ENCODE measurements around the gene ASTN2.

Gene ASTN2

DNA sequence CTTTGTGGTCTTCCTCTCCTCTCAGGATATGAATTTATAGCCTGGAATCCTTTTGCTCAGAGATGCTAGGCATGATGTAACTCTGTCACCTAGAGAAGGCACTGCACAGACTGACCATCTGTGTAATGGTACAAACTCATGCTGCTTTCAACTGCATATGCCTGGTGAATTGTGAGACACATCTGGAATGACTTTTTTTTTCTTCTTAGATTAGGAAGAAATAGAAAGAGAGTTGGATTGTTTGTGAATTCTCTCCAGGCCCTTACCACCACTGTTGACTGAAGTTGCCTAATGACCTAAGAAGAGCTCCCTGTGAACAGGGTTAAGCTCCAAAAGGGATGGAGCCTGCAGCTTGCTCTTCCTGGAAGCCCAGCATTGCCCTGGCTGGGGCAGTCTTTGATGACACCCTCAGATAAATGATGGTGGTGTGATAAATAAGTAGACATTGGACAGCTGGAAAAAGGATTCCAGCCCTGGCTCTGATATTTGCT, 775.6 kb downstream of the ASTN2 start:
- H3K27ac ChIP-seq = no peak overlapping the region
- TF ChIP-seq, protein P1, sequence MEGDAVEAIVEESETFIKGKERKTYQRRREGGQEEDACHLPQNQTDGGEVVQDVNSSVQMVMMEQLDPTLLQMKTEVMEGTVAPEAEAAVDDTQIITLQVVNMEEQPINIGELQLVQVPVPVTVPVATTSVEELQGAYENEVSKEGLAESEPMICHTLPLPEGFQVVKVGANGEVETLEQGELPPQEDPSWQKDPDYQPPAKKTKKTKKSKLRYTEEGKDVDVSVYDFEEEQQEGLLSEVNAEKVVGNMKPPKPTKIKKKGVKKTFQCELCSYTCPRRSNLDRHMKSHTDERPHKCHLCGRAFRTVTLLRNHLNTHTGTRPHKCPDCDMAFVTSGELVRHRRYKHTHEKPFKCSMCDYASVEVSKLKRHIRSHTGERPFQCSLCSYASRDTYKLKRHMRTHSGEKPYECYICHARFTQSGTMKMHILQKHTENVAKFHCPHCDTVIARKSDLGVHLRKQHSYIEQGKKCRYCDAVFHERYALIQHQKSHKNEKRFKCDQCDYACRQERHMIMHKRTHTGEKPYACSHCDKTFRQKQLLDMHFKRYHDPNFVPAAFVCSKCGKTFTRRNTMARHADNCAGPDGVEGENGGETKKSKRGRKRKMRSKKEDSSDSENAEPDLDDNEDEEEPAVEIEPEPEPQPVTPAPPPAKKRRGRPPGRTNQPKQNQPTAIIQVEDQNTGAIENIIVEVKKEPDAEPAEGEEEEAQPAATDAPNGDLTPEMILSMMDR (IDR thresholded peaks at IDR 0.05) = no peak
- no peak overlapping the region for H3K4me3 ChIP-seq
- no peak for DNase-seq (ENCODE audit: low spot score)

DNA sequence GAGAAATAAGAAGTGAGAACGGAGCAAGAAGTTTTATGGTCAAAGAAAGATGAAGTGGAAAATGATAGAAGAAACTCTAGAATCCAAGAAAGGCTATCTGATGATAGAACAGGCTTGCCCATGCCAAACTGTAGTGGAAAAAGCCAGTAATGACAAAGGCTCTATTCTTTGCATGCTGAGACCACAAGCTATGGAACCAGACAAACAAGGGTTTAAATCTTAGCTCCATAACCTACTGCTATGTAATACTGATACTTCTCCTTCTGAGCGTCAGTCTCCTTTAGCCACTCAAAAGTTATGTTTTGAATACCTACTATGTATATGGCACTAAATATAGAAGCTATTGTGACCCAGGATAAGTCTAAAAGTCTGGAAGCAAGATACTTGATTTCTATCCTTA, 778.9 kb downstream of the ASTN2 start:
- Histone ChIP-seq H3K4me3 (no peak overlapping the region), H3K27ac (no peak overlapping the region)
- no peak for DNase-seq (ENCODE audit: low spot score)
- TF ChIP-seq, protein P1 (IDR thresholded peaks at IDR 0.05) = no peak

DNA sequence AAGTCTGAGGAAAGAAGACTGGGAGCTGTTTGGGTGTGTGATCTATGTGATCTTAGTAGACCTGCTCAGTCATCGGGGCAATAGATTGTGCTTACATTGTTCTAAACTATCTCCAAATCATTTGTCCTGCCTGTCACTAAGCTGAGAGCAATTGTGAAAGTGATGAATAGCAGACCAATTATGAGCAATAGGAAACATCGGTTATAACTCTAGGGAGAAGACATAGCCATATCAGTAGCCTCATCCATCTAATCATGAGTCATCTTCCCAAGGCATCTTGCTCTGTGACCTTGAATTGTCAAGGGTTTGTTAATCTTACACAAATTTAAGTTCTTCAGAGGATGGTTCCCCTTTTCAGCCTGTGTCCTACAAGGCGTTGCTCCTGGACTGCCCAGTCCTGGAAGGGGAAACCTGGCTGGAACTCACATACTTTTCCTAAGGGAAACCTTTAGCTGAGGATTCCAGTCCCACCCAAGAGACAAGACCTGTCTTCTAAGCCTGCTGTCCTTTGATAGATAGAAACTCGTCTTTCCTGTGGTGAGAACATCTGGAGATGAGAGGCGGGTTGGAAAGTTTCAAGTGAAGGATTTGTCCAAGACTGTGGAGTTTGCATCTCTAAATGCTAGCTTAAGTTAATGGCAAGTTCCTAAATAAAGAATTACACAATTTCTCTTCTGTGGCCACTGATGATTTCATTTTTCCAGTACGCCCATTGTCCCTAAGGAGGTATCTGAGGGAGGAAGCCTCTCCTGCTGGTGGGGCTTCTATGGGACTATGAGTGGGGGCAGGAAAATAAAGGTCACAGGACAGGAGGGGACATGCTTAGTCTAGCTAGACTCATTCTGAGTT, 781.6 kb downstream of the ASTN2 start:
- TF ChIP-seq, protein P1 (IDR thresholded peaks at IDR 0.05) = no peak
- Histone ChIP-seq H3K27ac (peak overlapping the region in 1 of 2 donors; percentile 66), H3K4me3 (no peak overlapping the region)
- no peak for DNase-seq (ENCODE audit: low spot score)

DNA sequence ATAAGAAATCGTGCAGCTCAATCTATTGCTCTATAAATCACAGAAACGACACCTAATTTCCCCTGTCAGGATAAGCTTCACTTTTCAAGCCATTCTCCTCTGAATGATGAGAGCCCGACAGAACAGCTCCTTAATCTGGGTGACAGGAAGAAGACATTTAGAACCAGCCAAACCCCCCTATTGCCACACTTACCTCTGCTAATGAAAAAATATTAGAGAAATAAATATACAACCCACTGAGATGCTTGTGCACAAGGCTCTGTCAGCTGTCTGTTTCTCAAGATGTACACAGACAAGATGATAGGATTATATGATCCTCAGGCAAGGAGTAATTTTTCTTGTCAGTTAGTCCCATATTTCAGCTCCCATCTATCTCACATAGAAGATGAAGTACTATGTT, 785.2 kb downstream of the ASTN2 start:
- no peak for DNase-seq (ENCODE audit: low spot score)
- TF ChIP-seq, protein P1 (IDR thresholded peaks at IDR 0.05) = no peak
- Histone ChIP-seq H3K4me3 (no peak overlapping the region), H3K27ac (no peak overlapping the region)

DNA sequence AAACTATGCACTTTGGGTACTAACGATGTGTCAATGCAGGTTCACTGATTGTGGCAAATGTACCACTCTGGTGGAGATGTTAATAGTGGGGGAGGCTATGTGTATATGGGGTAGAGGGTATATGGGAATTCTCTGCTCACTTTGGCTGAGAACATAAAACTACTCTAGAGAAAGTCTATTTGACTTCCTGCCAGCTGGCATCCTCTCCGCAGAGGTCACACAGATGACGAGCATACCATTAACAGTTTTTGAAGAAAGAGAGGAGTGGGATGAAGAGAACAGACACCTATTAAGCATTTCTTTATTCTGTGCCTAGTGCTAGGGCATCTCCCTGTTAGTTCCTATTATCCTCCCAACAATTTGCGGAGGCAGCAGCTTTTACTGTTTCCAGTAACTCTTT, 786.1 kb downstream of the ASTN2 start:
- Histone ChIP-seq H3K27ac (no peak overlapping the region), H3K4me3 (no peak overlapping the region)
- no peak for DNase-seq (ENCODE audit: low spot score)
- TF ChIP-seq, protein P1 (IDR thresholded peaks at IDR 0.05) = no peak

DNA sequence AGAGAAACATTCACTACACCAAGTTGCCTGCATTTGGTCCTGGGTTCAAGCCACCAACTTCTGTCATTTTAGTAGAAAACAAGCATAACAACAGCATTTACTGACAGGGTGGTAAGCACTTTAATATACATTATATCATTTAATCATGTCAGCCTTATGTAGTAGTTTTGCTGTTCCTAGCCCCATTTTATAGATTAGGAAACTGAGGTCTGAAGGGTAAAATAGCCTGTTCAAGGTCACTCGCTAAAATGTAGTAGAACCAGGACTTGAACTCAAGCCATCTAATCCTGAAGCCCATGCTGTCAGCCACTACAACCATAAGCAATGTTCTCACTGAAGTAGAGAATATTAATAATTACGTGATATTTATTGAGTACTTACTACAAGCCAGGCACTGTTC, 787.4 kb downstream of the ASTN2 start:
- TF ChIP-seq, protein P1 (IDR thresholded peaks at IDR 0.05) = no peak
- Histone ChIP-seq H3K4me3 (no peak overlapping the region), H3K27ac (no peak overlapping the region)
- DNase-seq (ENCODE audit: low spot score) = no peak

DNA sequence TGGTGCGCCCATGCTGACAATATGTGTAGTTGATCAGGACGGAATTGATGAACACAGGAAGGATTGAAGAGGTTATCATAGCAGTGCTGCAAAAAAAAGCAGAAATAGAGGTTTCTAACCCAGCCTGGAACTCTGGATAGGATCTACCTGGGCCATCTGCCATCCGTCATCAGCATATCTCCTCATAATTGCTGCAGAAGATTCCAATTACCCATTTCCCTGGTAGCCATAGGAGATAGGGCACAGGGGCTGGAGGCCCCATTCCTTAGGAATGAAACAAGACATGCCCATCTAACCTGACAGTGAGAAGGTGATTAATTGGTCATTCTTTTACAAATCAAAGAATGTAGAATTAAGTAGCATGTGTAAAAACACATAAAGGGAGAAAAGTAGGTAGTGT, 788.1 kb downstream of the ASTN2 start:
- TF ChIP-seq, protein P1 (IDR thresholded peaks at IDR 0.05) = no peak
- no peak for DNase-seq (ENCODE audit: low spot score)
- Histone ChIP-seq H3K27ac (no peak overlapping the region), H3K4me3 (no peak overlapping the region)
